A549 (cell line): ENCODE results near the gene ENTPD2. TPM values are rescaled to one million over a fixed set of nuclear protein-coding genes. Genes with fewer than 3 reads are reported as not detected.

Experiments used
- ATAC-seq, 2 experiments: fragments of 200-7000 bp in 1 of 2; fragments of >200 bp in 1 of 2; cut with Nextera tagmentation in 1 of 2; cut with Tn5 transposase in 1 of 2; 3 replicates each; pipeline versions ENCODE4 v1.8.0 to v1.9.1; 2018 to 2020; ENCODE audit warnings: mild to moderate bottlenecking in 1 of 2, moderate library complexity in 1 of 2
- CTCF ChIA-PET: fragments of 300-600 bp; sonication (Branson Sonifier 250); formaldehyde crosslinking; extraction: SDS; loops from one replicate; lab custom pipeline; 2021; ENCODE audit warnings: antibody characterized with exemption, inconsistent platforms; lab: Yijun Ruan, JAX
- POLR2A ChIA-PET: fragments of 350-600 bp; formaldehyde crosslinking; extraction: SDS; loops from one replicate; lab custom pipeline; 2021; ENCODE audit warnings: antibody characterized with exemption, inconsistent platforms; lab: Yijun Ruan, JAX
- DNase-seq, 2 experiments: peaks; one replicate each; pipeline versions ENCODE4 v3.0.0 to v3.0.0-alpha.2; 2011 to 2016; ENCODE audit warnings: low read depth in 1 of 2, low spot score in 1 of 2
- FAIRE-seq: peaks from 2 replicates; lab custom pipeline; 2011; peaks lifted over from hg19 to GRCh38; lab: Jason Lieb, UNC
- H3K27ac ChIP-seq, 2 experiments: fragments of >200 bp; sonication (Bioruptor Twin); formaldehyde crosslinking; 3 replicates each; pipeline ENCODE4 v1.5.1; 2016 to 2017
- H3K4me1 ChIP-seq: fragments of >200 bp; sonication (Bioruptor Twin); formaldehyde crosslinking; 3 replicates; pipeline ENCODE4 v1.6.1; 2016
- H3K4me2 ChIP-seq: fragments of >200 bp; sonication (Bioruptor Twin); formaldehyde crosslinking; 3 replicates; pipeline ENCODE4 v1.6.1; 2016
- H3K4me3 ChIP-seq: fragments of >200 bp; sonication (Bioruptor Twin); formaldehyde crosslinking; 3 replicates; pipeline ENCODE4 v1.5.1; 2016
- H3K9me3 ChIP-seq: fragments of >200 bp; sonication (Bioruptor Twin); formaldehyde crosslinking; 3 replicates; pipeline ENCODE4 v1.6.1; 2016
- BHLHE40 ChIP-seq: IDR thresholded peaks from 2 replicates; pipeline ENCODE4 v1.6.1; 2012; ENCODE audit warnings: low read depth, low read length, inconsistent platforms
- CHD4 ChIP-seq: fragments of 200-600 bp; sonication (generic); IDR thresholded peaks from 2 replicates; pipeline ENCODE4 v1.6.1; 2016; ENCODE audit warnings: antibody characterized with exemption, mild to moderate bottlenecking, borderline replicate concordance
- EHF ChIP-seq: fragments of 250-450 bp; sonication (Bioruptor Pico); IDR thresholded peaks from 2 replicates; pipeline ENCODE4 v1.5.0; 2020; ENCODE audit warnings: mild to moderate bottlenecking
- EHMT2 ChIP-seq: fragments of 200-600 bp; sonication (generic); IDR thresholded peaks from 2 replicates; pipeline ENCODE4 v1.6.1; 2016; ENCODE audit warnings: antibody characterized with exemption, low read depth, mild to moderate bottlenecking, moderate library complexity
- EP300 ChIP-seq, 2 experiments: fragments of >200 bp; sonication (Bioruptor Twin); formaldehyde crosslinking; IDR thresholded peaks; 2 replicates in 1 of 2; 3 replicates in 1 of 2; pipeline ENCODE4 v1.6.1; 2016 to 2017
- FOSL2 ChIP-seq, 2 experiments: fragments of 450-650 bp in 1 of 2; fragments of >200 bp in 1 of 2; sonication (Bioruptor Twin) in 1 of 2; formaldehyde crosslinking; IDR thresholded peaks; 2 replicates each; pipeline versions ENCODE4 v1.5.0 to v1.6.1; 2016 to 2020; ENCODE audit warnings: mild to moderate bottlenecking in 1 of 2, moderate library complexity in 1 of 2
- FOXS1 ChIP-seq: fragments of 250-450 bp; sonication (Bioruptor Pico); IDR thresholded peaks from 2 replicates; pipeline ENCODE4 v1.5.0; 2020; ENCODE audit warnings: mild to moderate bottlenecking, moderate library complexity
- HDAC2 ChIP-seq: fragments of 200-600 bp; sonication (generic); IDR thresholded peaks from 2 replicates; pipeline ENCODE4 v1.6.1; 2016
- HEYL ChIP-seq: fragments of 250-450 bp; sonication (Bioruptor Pico); IDR thresholded peaks from 2 replicates; pipeline ENCODE4 v1.8.0; 2021; ENCODE audit warnings: mild to moderate bottlenecking, moderate library complexity
- HOXA7 ChIP-seq: fragments of 250-450 bp; sonication (Bioruptor Pico); IDR thresholded peaks from 2 replicates; pipeline ENCODE4 v1.5.0; 2020; ENCODE audit warnings: mild to moderate bottlenecking, moderate library complexity
- HOXB13 ChIP-seq: fragments of 250-450 bp; sonication (Bioruptor Pico); IDR thresholded peaks from 2 replicates; pipeline ENCODE4 v1.5.0; 2020; ENCODE audit warnings: low read depth, mild to moderate bottlenecking, moderate library complexity
- HOXB5 ChIP-seq: fragments of 250-450 bp; sonication (Bioruptor Pico); IDR thresholded peaks from 2 replicates; pipeline ENCODE4 v1.5.0; 2020; ENCODE audit warnings: mild to moderate bottlenecking, moderate library complexity
- JUN ChIP-seq, 2 experiments: fragments of >200 bp; sonication (Bioruptor Twin); formaldehyde crosslinking; IDR thresholded peaks; 2 replicates in 1 of 2; 3 replicates in 1 of 2; pipeline ENCODE4 v1.6.1; 2016 to 2017
- JUNB ChIP-seq: fragments of >200 bp; sonication (Bioruptor Twin); formaldehyde crosslinking; IDR thresholded peaks from 2 replicates; pipeline ENCODE4 v1.6.1; 2016
- KDM5A ChIP-seq: fragments of 200-600 bp; sonication (generic); IDR thresholded peaks from 2 replicates; pipeline ENCODE4 v1.6.1; 2016; ENCODE audit warnings: antibody characterized with exemption, mild to moderate bottlenecking
- MAFK ChIP-seq: fragments of 450-650 bp; IDR thresholded peaks from 2 replicates; pipeline ENCODE4 v1.6.1; 2014; ENCODE audit not compliant: partially characterized antibody
- MYC ChIP-seq: IDR thresholded peaks from 2 replicates; pipeline ENCODE4 v1.6.1; 2012; ENCODE audit warnings: mild to moderate bottlenecking, inconsistent platforms, low read length, improper control_type of control experiment, borderline replicate concordance
- NFE2L2 ChIP-seq: fragments of 150-350 bp; conservative IDR thresholded peaks from 2 replicates; pipeline ENCODE4 v1.6.1; 2014; ENCODE audit warnings: low read length
- PHF8 ChIP-seq: fragments of 200-600 bp; sonication (generic); IDR thresholded peaks from 2 replicates; pipeline ENCODE4 v1.6.1; 2016; ENCODE audit warnings: low read depth, mild to moderate bottlenecking, antibody characterized with exemption, moderate library complexity, borderline replicate concordance
- POLR2A ChIP-seq: IDR thresholded peaks from 2 replicates; pipeline ENCODE4 v1.6.1; 2012; ENCODE audit warnings: mild to moderate bottlenecking, low read length
- RAD21 ChIP-seq, 2 experiments: fragments of >200 bp in 1 of 2; sonication (Bioruptor Twin) in 1 of 2; formaldehyde crosslinking in 1 of 2; IDR thresholded peaks in 1 of 2; conservative IDR thresholded peaks in 1 of 2; 2 replicates in 1 of 2; 3 replicates in 1 of 2; pipeline ENCODE4 v1.6.1; 2012 to 2018; ENCODE audit warnings: inconsistent platforms in 1 of 2
- RNF2 ChIP-seq: fragments of 200-600 bp; sonication (generic); IDR thresholded peaks from 2 replicates; pipeline ENCODE4 v1.6.1; 2016; ENCODE audit warnings: low read depth, mild to moderate bottlenecking, antibody characterized with exemption, moderate library complexity, borderline replicate concordance
- SREBF2 ChIP-seq: fragments of 450-650 bp; IDR thresholded peaks from 2 replicates; pipeline ENCODE4 v1.6.1; 2014; ENCODE audit warnings: mild to moderate bottlenecking, moderate library complexity
- ZC3H11A ChIP-seq: fragments of 450-650 bp; IDR thresholded peaks from 2 replicates; pipeline ENCODE4 v1.6.1; 2014; ENCODE audit warnings: antibody characterized with exemption, mild to moderate bottlenecking
- ZNF302 ChIP-seq: fragments of 250-450 bp; sonication (Bioruptor Pico); IDR thresholded peaks from 2 replicates; pipeline ENCODE4 v1.9.0; 2021; ENCODE audit warnings: inconsistent platforms, mild to moderate bottlenecking, moderate library complexity
- WGBS: methylation state at CpG from one replicate; pipeline ENCODE4 v1.1.6; 2017; ENCODE audit errors: missing lambda C conversion rate; 5-methylcytosine and 5-hydroxymethylcytosine counted together
- polyA plus RNA-seq, 4 experiments: library from polyadenylated mRNA; depleted of rRNA in 3 of 4; stranded (reverse); fragments of >200 nt; fragmentation: RNase III in 1 of 4; extraction: RNeasy Plus Mini Kit Qiagen cat#74134 plus additional on column Dnase treatment in 1 of 4; gene quantifications; 2 replicates in 3 of 4; 3 replicates in 1 of 4; pipeline ENCODE4 v1.2.3, GENCODE V29; 2011 to 2017
- TF ChIP-seq, protein P1 (sequence below): IDR thresholded peaks from 2 replicates; pipeline ENCODE4 v1.6.1; 2012
- TF ChIP-seq, protein P2 (sequence below): fragments of >200 bp; sonication (Bioruptor Twin); formaldehyde crosslinking; IDR thresholded peaks from 3 replicates; pipeline ENCODE4 v1.6.1; 2016

ENTPD2 gene
- polyA plus RNA-seq, 2 of the 4 experiments (the other 2 are of a cell fraction) = 0.75 to 1.2 TPM

DNA sequence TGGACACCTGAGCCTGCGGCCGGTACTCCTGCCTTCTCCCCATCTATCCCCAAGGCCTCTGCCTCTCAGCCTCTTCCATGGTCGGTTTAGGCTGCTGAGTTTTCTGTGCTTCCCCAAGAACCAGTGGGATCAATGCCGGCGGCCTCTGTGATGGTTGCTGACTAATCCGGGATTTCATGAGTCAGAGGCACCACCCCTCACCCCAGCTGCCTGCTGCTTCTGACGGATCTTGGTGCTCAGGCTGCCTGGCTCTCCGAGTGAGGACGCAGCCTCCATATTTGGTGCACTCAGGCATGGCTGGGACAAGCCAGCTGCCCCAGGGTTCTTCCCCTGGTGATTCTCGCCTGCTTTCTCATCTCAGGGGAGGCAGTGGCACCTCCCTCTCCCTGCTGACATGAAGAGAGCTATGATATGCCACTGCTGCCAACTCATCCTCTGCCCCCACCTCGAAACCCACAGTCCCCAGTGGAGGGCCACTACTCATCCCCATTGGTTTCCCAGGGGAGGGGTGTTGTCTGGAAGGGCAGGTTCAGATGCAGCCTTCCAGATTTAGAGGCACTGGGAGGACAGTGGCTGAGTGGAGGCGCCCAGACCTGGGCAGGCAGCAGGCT is 29.6 kb upstream of the ENTPD2 start:
- POLR2A ChIA-PET = interaction anchor here (0.7 to 1.1 kb wide), 3 partner anchors 32 to 157 kb away, joined by 3 read pairs; partner anchors contain the start of gene TUBB4B
- peak; percentile 54 to 59 for ATAC-seq
- WGBS = 24% methylated on average over 9 of the region's 12 CpGs

DNA sequence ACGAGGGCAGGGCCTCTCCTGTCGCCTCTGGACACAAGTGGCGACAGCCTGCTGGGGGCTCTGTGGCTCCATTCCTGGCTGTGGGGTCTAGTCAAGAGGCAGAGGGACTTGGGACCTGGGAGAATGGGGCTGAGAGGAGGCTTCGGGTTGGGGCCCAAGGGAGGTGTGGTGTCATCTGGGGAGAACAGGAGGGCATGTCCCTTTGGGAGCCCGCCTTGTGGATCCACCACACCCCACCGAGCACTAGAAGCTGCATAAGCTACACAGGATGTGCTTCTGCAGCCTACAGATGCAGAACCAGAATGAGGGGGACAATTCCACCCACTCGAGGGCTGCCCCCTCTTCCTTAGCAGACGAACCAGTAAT is 29.0 kb upstream of the ENTPD2 start:
- peak overlapping the region; percentile 79 to 95 for H3K27ac ChIP-seq
- CTCF ChIA-PET = interaction anchor here (1.0 to 24.0 kb wide), 9 partner anchors 15 to 330 kb away, joined by 3 to 321 read pairs (median 4); partner anchors contain the start of gene SAPCD2
- no peak overlapping the region for H3K4me3 ChIP-seq
- peaks cover 43% of the 10 kb centered on the region for H3K4me1 ChIP-seq
- no peak for DNase-seq
- H3K4me2 ChIP-seq = peak overlapping the region; percentile 71
- 73% methylated on average over 8 of the region's 8 CpGs for WGBS
- POLR2A ChIA-PET = interaction anchor here (0.7 to 1.1 kb wide), 3 partner anchors 32 to 158 kb away, joined by 3 read pairs; partner anchors contain the start of gene TUBB4B
- ATAC-seq = no peak
- no peaks in the 10 kb centered on the region for H3K9me3 ChIP-seq
- FAIRE-seq = no peak
- TF ChIP-seq, protein P1, sequence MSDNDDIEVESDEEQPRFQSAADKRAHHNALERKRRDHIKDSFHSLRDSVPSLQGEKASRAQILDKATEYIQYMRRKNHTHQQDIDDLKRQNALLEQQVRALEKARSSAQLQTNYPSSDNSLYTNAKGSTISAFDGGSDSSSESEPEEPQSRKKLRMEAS = peak; percentile 4; the same call in 1 of the 2 replicates
- no peak for TF ChIP-seq CHD4

More for the DNA sequence above, 29.6 kb upstream of the ENTPD2 start:
- peak; percentile 78 to 86 for DNase-seq
- Histone ChIP-seq H3K4me1 (peaks cover 41% of the 10 kb centered on the region), H3K4me3 (no peak overlapping the region), H3K9me3 (no peaks in the 10 kb centered on the region), H3K27ac (peak overlapping the region; percentile 79 to 95), H3K4me2 (peak overlapping the region; percentile 71)
- CTCF ChIA-PET = interaction anchor here (0.6 to 24.0 kb wide), 9 partner anchors 16 to 329 kb away, joined by 3 to 321 read pairs (median 4); partner anchors contain the start of gene SAPCD2
- TF ChIP-seq SREBF2 (no peak), HOXA7 (CRISPR knock-in tag) (no peak), HEYL (no peak), HOXB5 (CRISPR knock-in tag) (no peak), RAD21 (conservative IDR thresholded peaks at IDR 0.05 in 1 of 2, IDR thresholded peaks at IDR 0.05 in 1 of 2) (no peak), MAFK (peak; percentile 47), KDM5A (no peak), BHLHE40 (no peak), JUN (IDR thresholded peaks at IDR 0.05) (peak in 1 of 2 experiments; percentile 56; a peak in 3 of 5 replicates), HDAC2 (no peak), FOXS1 (no peak), MYC (no peak), ZNF302 (no peak), POLR2A (0 out of 2 replicates have a peak, but pooled peaks have one; percentile 10), HOXB13 (CRISPR knock-in tag) (no peak), RNF2 (no peak), PHF8 (no peak), EP300 (IDR thresholded peaks at IDR 0.05) (no peak), FOSL2 (IDR thresholded peaks at IDR 0.05) (peak; percentile 73), FOSL2 (CRISPR knock-in tag; IDR thresholded peaks at IDR 0.05) (peak; percentile 94), NFE2L2 (no peak), JUNB (peak; percentile 69), EHF (CRISPR knock-in tag) (no peak), ZC3H11A (no peak), EHMT2 (no peak)
- TF ChIP-seq, protein P2, sequence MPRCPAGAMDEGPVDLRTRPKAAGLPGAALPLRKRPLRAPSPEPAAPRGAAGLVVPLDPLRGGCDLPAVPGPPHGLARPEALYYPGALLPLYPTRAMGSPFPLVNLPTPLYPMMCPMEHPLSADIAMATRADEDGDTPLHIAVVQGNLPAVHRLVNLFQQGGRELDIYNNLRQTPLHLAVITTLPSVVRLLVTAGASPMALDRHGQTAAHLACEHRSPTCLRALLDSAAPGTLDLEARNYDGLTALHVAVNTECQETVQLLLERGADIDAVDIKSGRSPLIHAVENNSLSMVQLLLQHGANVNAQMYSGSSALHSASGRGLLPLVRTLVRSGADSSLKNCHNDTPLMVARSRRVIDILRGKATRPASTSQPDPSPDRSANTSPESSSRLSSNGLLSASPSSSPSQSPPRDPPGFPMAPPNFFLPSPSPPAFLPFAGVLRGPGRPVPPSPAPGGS = no peak
- TF ChIP-seq, protein P1 = peak; percentile 43; the same call in 1 of the 2 replicates
- FAIRE-seq = peak; percentile 70
